ENCODE results near the gene CS. TPM values are rescaled to one million over a fixed set of nuclear protein-coding genes. Genes with fewer than 3 reads are reported as not detected.

CS gene
- total and polyA plus RNA-seq, 7 donors = 194 to 601 (median 317) TPM

- H3K9me3 ChIP-seq = no peaks in the 10 kb centered on the region
- TF ChIP-seq, protein P1, sequence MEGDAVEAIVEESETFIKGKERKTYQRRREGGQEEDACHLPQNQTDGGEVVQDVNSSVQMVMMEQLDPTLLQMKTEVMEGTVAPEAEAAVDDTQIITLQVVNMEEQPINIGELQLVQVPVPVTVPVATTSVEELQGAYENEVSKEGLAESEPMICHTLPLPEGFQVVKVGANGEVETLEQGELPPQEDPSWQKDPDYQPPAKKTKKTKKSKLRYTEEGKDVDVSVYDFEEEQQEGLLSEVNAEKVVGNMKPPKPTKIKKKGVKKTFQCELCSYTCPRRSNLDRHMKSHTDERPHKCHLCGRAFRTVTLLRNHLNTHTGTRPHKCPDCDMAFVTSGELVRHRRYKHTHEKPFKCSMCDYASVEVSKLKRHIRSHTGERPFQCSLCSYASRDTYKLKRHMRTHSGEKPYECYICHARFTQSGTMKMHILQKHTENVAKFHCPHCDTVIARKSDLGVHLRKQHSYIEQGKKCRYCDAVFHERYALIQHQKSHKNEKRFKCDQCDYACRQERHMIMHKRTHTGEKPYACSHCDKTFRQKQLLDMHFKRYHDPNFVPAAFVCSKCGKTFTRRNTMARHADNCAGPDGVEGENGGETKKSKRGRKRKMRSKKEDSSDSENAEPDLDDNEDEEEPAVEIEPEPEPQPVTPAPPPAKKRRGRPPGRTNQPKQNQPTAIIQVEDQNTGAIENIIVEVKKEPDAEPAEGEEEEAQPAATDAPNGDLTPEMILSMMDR (IDR thresholded peaks at IDR 0.05) = no peak
- intact Hi-C loops (cut with DNase I) = no loop called here
- H3K4me1 ChIP-seq = peaks cover 36% of the 10 kb centered on the region
- no peaks in the 10 kb centered on the region for H3K27me3 ChIP-seq (ENCODE audit: insufficient read depth in 3 of 3, low read length in 2 of 3)
- DNase-seq (peak in 1 of 2 donors; percentile 66), ATAC-seq (peak; percentile 28 to 43 (median 33))
- 27 to 33% (median 30%) methylated on average over 3 of the region's 3 CpGs for WGBS, 3 donors
- H3K27ac ChIP-seq = peak overlapping the region; percentile 83
- H3K36me3 ChIP-seq (ENCODE audit: insufficient read depth in 1 of 2, low read depth in 1 of 2) = peaks cover 0 to 11% of the 10 kb centered on the region in 2 donors
- H3K4me3 ChIP-seq = no peak overlapping the region
Measured at GRCh38 chr12:56260921-56261320, 39.2 kb downstream of the CS start.

DNA sequence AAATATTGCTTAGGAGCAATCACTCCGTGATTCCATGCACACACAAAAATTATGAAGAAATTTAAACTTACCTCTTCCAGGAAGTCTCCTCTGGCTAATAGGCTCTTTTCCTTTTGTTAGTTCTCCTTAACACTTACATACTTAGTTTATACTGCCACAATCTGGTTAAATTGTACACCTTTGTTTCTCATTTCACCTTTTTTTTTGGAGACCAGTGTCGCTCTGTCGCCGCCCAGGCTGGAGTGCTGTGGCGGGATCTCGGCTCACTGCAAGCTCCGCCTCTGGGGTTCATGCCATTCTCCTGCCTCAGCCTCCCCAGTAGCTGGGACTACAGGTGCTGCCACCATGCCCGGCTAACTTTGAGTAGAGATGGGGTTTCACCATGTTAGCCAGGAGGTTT, 39.8 kb downstream of the CS start:
- no peak for ATAC-seq
- DNase-seq = no peak
- intact Hi-C loops (cut with DNase I) = no loop called here
- peak overlapping the region; percentile 2 for H3K4me3 ChIP-seq
- TF ChIP-seq, protein P1 (IDR thresholded peaks at IDR 0.05) = no peak
- H3K36me3 ChIP-seq (ENCODE audit: insufficient read depth in 1 of 2, low read depth in 1 of 2) = peaks cover 3 to 16% of the 10 kb centered on the region in 2 donors
- no peaks in the 10 kb centered on the region for H3K9me3 ChIP-seq
- H3K27ac ChIP-seq = peak overlapping the region; percentile 83
- WGBS, 3 donors = 41 to 68% (median 54%) methylated on average over 8 of the region's 8 CpGs
- H3K4me1 ChIP-seq = peaks cover 39% of the 10 kb centered on the region
- H3K27me3 ChIP-seq (ENCODE audit: insufficient read depth in 3 of 3, low read length in 2 of 3) = no peaks in the 10 kb centered on the region

DNA sequence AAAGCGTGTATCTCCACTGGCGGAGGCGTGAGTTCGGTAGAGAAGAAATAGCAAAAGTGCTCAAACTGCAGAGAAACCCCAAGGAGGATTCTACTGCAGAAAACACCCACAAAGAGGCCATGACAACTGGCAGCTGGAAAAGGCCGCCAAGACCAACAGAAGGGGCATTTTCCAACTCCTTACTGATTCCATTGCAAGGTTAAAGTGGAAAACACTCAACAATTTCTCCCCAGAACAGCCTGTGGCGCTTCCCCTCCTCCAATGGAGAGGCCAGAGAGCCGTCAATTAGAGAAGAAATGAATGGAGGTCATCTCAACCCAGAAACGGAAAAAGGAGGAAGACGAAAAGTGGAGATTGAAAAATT, 41.3 kb downstream of the CS start:
- TF ChIP-seq, protein P1 (IDR thresholded peaks at IDR 0.05) = no peak
- H3K9me3 ChIP-seq = no peaks in the 10 kb centered on the region
- H3K36me3 ChIP-seq (ENCODE audit: insufficient read depth in 1 of 2, low read depth in 1 of 2) = peaks cover 3 to 32% of the 10 kb centered on the region in 2 donors
- H3K27ac ChIP-seq = peak overlapping the region; percentile 89
- WGBS, 3 donors = 6 to 12% (median 7%) methylated on average over 9 of the region's 9 CpGs
- intact Hi-C loops (cut with DNase I) = loop anchor here (5.0 kb wide), 3 partner anchors 37 to 132 kb away; partner anchors contain the start of genes ESYT1 (in 1 of the 2), NABP2 (in 1 of the 2) and RNF41 (in 1 of the 2)
- DNase-seq (no peak), ATAC-seq (no peak)
- H3K27me3 ChIP-seq (ENCODE audit: insufficient read depth in 3 of 3, low read length in 2 of 3) = no peaks in the 10 kb centered on the region
- H3K4me1 ChIP-seq = peaks cover 42% of the 10 kb centered on the region
- peak overlapping the region; percentile 97 for H3K4me3 ChIP-seq

- peak within 1 kb of the TSS; percentile 89 for H3K27ac ChIP-seq
- intact Hi-C loops (cut with DNase I) = loop anchor here (5.0 kb wide), 3 partner anchors 36 to 131 kb away; partner anchors contain the start of genes ESYT1 (in 1 of the 2), NABP2 (in 1 of the 2) and RNF41 (in 1 of the 2)
- H3K36me3 ChIP-seq (ENCODE audit: insufficient read depth in 1 of 2, low read depth in 1 of 2) = peaks cover 4 to 38% of the 10 kb centered on the region in 2 donors
- 0% methylated on average over 31 to 78 of the region's 78 CpGs for WGBS, 3 donors
- ATAC-seq (peak; percentile 71 to 84 (median 79)), DNase-seq (peak; percentile 82 to 85)
- H3K4me3 ChIP-seq = peak within 1 kb of the TSS; percentile 97
- H3K9me3 ChIP-seq = no peaks in the 10 kb centered on the region
- TF ChIP-seq, protein P1 (IDR thresholded peaks at IDR 0.05) = peak; percentile 83
- peaks cover 42% of the 10 kb centered on the region for H3K4me1 ChIP-seq
- no peaks in the 10 kb centered on the region for H3K27me3 ChIP-seq (ENCODE audit: insufficient read depth in 3 of 3, low read length in 2 of 3)
Measured at GRCh38 chr12:56258068-56258819, 41.9 kb downstream of the CS start, which contains the start of gene ANKRD52. ANKRD52 (minus strand) TSS chr12:56258384; CDS start chr12:56258269, 115 bp downstream.
